HEK293 (cell line): ENCODE measurements around the gene TMEM273.

Experiments used
- CTCF ChIP-seq: fragments of 450-650 bp; formaldehyde crosslinking; IDR thresholded peaks from 2 replicates; pipeline ENCODE4 v1.5.1; 2016; ENCODE audit warnings: missing biosample characterization, missing genetic modification characterization
- GFI1B ChIP-seq: fragments of 450-650 bp; formaldehyde crosslinking; IDR thresholded peaks from 2 replicates; pipeline ENCODE4 v1.5.1; 2016; ENCODE audit warnings: missing biosample characterization, missing genetic modification characterization
- ZNF138 ChIP-seq: fragments of 450-650 bp; formaldehyde crosslinking; IDR thresholded peaks from 2 replicates; pipeline ENCODE4 v1.5.1; 2016; ENCODE audit warnings: missing biosample characterization, missing genetic modification characterization, borderline replicate concordance
- ZSCAN16 ChIP-seq: fragments of 450-650 bp; formaldehyde crosslinking; IDR thresholded peaks from 2 replicates; pipeline ENCODE4 v1.5.1; 2016; ENCODE audit warnings: missing biosample characterization, missing genetic modification characterization

GRCh38 chr10:49118430-49119074 lies 69.6 kb downstream of the TMEM273 start:
- TF ChIP-seq ZSCAN16 (tag by site-specific recombination) (no peak), CTCF (tag by site-specific recombination) (no peak), GFI1B (tag by site-specific recombination) (no peak), ZNF138 (tag by site-specific recombination) (no peak)
